NCI-H1417 treated with DMSO at 0.1 percent for 48 hours (cell line): ENCODE data around the gene TAMM41.
"Not testable (repeated sequence)": the region's sequence is repeated elsewhere in the genome, so short reads cannot be mapped to it uniquely, and the experiment has no call there.

ENCODE experiments used
- DNase-seq: peaks from one replicate; lab custom pipeline; 2025; lab: John Stamatoyannopoulos, UW

Gene TAMM41, protein sequence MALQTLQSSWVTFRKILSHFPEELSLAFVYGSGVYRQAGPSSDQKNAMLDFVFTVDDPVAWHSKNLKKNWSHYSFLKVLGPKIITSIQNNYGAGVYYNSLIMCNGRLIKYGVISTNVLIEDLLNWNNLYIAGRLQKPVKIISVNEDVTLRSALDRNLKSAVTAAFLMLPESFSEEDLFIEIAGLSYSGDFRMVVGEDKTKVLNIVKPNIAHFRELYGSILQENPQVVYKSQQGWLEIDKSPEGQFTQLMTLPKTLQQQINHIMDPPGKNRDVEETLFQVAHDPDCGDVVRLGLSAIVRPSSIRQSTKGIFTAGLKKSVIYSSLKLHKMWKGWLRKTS

DNA sequence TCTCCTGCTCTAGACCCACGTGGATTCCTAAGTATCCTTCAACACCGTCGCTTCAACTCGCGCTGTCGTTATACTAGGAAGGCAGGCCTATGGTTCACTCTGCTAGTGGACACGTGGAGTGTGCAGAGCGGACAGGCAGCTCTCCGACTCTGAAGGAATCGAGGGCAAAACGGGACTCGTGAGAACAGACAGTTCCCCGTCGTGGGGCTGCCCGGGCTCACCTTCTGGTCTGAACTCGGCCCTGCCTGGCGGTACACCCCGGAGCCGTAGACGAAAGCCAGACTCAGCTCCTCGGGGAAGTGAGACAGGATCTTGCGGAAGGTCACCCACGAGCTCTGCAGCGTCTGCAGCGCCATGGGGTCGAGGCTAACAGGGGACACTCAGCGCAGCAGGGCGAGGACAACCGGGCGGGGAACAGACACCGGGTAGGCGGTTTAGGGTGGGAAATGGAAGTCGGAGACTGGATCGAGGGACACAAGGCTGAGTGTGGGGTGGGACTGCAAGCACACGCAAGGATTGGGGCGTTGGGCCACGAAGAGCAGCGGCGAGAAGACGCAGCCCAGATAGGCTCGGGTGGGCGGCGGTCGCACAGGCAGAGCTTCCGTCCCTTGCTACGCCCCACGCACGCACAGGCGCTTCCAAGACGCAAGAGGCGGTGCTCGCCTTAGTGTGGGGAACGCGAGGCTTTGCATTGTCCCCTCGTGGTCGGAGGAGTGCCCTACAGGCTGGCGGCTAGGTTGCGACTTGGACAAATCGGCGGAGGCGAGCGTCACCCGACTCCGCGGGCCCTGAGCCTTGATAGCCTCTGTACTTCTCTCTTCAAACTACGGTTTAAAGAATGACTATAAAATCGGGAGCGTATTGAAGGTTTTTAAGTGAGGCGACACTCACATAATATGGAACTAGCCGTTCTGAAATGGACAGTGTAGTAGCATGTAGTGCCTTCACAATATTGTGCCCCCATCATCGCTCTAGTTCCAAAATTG lies at the start of gene TAMM41:
Gene TAMM41, minus strand, starts transcription at position 605 of the 986 bp plus-strand sequence. Its CDS starts 249 bp downstream, at position 356.
- DNase-seq: peak; percentile 7

DNA sequence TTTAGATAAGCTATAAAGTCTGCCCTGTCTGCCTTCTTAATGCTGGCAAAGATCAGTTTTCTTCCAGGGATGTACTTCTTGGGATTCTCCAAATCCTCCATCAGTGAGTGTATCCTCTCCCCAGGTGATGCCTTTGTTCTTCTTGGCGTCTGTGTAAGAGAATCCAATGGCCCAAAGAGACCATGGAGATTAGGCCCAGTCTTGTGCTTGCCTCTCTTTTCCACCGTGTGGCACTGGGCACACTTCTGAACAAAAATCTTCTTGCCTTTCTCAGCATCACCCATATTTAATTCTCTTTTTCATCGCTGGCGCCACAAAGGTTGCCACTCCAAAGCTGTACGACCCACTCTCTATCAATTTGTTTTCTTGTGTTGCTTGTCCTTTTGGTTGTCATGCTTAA lies 32.2 kb upstream of the TAMM41 start:
- DNase-seq: no peak

DNA sequence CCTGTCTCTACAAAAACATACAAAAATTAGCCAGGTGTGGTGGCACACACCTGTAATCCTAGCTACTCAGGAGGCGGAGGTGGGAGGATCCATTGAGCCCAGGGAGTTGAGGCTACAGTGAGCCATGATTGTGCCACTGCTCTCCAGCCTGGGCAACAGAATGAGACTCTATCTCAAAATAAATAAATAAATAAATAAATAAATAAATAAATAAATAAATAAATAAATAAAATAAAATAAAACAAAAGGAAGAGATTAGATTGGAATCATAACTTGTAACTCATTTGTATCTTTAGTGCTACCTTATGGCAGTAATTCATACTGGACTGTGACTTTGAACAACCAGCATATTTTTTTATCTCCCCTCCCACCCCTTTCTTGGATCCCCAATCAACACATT lies 28.0 kb upstream of the TAMM41 start:
- DNase-seq: not testable (repeated sequence)

DNA sequence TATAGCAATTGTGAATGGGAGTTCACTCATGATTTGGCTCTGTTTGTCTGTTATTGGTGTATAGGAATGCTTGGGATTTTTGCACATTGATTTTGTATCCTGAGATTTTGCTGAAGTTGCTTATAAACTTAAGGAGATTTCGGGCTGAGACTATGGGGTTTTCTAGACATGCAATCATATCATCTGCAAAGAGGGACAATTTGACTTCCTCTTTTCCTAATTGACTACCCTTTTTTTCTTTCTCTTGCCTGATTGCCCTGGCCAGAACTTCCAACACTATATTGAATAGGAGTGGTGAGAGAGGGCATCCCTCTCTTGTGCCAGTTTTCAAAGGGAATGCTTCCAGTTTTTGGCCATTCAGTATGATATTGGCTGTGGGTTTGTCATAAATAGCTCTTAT lies 17.1 kb upstream of the TAMM41 start:
- DNase-seq: not testable (repeated sequence)

DNA sequence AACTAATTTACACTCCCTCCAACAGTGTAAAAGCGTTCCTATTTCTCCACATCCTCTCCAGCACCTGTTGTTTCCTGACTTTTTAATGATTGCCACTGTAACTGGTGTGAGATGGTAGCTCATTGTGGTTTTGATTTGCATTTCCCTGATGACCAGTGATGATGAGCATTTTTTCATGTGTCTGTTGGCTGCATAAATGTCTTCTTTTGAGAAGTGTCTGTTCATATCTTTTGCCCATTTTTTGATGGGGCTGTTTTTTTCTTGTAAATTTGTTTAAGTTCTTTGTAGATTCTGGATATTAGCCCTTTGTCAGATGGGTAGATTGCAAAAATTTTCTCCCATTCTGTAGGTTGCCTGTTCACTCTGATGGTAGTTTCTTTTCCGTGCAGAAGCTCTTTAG lies 15.9 kb upstream of the TAMM41 start:
- DNase-seq: not testable (repeated sequence)

DNA sequence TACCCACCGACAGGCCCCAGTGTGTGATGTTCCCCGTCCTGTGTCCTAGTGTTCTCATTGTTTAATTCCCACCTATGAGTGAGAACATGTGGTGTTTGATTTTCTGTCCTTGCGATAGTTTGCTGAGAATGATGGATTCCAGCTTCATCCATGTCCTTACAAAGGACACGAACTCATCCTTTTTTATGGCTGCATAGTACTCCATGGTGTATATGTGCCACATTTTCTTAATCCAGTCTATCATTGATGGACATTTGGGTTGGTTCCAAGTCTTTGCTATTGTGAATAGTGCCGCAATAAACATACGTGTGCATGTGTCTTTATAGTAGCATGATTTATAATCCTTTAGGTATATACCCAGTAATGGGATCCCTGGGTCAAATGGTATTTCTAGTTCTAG lies 15.5 kb upstream of the TAMM41 start:
- DNase-seq: not testable (repeated sequence)

DNA sequence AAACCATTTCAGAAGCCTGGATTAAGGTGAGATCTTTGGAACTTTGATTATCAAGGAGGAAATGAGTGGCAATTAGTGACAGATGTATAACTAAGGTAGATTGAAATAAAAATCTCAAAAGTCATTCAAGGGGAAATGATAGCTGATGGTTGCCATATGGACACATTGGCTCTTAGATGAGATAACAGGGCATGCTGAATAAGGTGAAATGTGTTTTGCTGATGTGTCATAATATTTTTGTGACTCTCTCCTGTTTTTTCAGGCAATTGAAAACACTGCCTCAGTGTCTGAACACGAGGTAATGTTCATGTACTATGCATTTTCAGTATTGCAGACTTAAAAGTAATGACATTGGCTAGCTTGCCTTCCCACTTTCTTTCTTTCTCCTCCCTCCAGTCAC lies 13.5 kb upstream of the TAMM41 start:
- not testable (repeated sequence) for DNase-seq

DNA sequence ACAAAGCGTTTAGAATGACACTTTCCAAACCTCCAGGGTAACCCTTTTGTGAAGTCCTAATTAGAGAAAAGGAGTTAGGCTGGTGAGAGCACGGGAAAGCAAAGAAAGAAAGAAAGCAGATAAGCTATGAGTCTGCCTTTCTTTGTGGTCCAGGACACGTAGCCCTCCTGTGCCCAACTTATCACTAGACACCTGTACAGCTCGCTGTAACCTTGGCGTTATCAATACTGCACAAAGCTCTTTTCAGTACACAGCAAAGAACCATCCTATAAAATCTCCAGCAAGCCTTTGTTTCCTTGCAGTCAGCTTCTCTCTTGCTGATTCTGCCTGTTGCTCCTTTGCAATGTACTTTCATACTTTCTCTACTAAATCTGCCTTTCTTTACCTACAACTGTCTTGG lies 6.8 kb upstream of the TAMM41 start:
- DNase-seq: no peak

DNA sequence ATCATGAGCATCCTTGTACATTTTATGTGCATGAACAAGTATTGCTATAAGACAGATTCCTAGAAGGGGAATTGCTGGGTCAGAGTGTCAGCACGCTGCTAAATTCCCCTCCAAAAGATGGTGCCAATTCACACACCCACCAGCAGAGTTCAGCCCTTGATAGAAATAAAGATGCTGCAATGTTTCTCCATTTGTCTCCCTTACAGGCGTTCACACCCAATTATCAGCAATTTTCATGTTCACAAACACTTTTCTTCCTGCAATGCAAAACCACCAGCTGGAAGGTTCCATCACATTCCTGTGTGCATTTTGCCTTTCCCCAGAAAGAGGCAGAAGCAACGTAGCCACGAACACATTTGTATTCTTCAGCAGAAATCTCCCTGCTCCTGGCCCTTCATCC lies 3.3 kb upstream of the TAMM41 start:
- DNase-seq: no peak

DNA sequence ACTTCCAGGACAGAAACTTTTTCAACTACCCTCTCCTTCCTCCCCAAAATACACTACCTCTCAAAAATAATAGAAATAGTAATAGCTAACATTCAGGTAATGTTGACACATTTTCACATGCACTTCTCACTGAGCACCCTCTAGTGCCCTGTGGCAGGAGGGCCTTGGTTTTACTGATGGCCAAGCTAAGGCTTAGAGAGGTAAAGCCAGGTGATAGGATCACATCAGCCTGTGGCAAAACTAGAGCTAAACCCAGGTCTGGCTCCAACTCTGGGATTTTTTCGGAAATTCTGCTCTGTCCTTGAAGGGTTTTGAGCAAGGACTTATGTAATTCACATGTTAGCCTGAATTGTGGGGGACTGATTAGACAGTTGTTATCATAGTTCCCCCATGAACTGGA lies 922 bp upstream of the TAMM41 start:
- DNase-seq: no peak

DNA sequence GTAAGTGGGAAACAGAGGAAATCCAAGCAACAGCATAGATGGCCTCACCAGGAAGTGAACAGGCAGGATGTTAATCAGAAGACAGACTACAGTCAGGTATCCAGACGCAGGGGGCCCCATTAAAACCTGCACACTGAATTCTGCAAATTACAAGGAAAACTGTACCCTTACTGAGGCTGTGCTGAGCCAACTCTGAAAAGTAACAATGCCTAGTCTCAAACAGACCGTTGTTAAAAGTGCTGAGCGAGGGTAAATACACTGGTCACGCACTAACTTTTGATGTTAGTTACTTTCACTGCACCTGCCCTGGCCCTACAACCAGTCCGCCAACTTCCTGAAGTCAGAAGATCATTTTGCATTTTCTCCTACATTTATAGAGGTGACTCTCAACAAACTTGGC lies 1.0 kb downstream of the TAMM41 start:
- DNase-seq: no peak

DNA sequence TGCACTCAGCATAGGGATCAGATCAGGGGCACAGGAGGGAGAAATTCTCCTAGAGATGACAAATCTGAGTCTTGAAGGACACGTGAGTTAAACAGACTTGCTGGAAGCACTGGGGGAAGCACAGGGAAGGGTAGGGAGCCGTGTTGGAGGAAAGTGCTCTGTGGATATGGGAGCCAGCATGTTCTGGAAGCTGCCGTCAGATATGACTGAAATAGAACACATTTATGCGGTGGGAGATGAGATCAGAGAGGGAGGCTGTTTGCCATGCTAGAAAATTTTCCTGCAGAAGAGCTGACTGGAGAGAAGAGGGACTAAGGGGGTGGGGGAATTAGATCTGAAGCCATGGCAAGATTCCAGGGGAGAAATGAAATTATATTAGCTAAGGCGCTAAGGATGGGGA lies 1.8 kb downstream of the TAMM41 start:
- no peak for DNase-seq

DNA sequence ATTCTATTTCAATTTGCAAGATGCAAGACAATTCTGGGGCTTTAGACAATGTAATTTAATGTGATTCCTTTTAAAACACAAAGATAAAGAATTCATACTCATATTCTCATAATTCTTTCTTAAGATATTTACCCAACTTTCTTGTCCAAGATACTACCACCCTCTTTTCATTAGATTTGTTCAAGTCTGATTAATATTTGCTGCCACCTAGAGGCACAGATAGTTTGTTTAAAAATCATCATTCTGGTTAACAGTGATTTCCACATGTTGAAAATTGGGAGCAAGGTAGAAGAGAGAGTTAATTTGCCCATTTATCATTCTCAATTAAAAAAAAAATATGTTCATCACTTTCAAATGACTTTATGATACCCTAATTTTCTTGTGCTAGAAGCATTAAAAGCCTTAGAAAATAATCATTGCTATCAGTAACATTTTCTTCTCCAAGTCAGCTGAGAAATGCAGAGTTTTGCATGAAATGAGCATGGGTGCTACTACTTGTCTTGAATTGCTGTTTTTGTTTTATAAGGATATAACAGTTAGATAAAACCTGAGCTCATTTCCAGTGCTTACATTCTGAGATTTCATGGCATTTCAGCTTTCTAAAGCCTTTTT lies 11.6 kb downstream of the TAMM41 start:
- DNase-seq: no peak

DNA sequence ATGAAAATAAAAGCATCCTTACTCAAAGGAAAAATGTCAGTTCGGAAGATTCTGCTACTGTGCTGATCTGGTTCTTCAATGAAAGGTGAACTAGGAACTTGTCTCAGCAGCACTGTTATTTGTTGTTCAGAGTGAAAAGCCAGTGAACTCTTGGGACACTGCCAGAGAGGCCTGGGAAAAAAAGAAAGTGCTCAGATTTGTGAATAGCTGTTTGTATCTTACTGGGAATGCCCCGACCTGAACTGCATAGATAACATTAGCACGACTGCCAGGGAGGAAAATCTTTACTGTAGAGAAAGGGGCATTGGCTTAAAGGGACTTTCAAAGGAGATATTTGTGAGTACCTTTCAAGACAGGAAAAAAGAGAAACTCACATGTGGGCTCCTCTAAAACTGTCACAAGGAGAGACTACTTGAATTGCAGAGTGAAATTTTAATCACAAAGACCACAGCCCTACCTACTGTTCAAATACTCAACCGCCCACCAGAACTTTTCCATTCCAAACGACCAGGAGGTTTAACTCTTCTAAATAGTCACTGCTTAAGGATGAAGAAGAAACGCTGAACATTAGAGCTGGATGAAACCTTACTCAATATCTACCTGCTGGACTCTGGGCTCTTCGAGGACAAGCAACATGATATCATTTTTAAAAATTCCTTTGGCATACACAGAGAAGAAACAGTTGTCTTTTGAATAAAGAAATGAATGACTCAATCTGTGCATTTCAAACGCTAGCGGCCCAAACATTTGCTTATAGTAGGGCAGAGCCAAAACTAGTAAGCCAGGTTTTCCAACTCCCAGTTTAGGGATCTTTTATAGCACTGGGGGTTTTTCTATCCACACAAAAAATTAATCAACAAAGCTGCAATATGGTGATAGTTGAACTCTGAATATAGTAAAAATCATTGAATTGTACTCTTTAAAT lies 13.4 kb downstream of the TAMM41 start:
- DNase-seq: no peak

DNA sequence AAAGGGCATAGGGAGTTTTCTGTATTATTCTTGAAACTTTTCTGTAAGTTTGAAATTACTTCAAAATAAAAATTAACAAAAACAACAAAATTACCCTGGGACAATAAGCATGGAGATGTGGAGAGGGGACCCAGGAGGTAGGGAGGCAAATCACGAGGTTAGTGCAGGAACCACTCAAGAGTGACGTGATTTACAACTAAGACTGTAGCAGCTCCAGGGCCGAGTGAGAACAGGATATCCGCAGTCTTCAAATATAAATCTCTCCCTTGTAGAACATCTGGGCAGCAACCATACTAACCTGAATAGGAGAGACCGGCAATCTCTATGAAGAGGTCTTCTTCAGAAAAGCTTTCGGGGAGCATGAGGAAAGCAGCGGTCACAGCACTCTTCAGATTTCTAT lies 17.3 kb downstream of the TAMM41 start:
- DNase-seq: no peak

DNA sequence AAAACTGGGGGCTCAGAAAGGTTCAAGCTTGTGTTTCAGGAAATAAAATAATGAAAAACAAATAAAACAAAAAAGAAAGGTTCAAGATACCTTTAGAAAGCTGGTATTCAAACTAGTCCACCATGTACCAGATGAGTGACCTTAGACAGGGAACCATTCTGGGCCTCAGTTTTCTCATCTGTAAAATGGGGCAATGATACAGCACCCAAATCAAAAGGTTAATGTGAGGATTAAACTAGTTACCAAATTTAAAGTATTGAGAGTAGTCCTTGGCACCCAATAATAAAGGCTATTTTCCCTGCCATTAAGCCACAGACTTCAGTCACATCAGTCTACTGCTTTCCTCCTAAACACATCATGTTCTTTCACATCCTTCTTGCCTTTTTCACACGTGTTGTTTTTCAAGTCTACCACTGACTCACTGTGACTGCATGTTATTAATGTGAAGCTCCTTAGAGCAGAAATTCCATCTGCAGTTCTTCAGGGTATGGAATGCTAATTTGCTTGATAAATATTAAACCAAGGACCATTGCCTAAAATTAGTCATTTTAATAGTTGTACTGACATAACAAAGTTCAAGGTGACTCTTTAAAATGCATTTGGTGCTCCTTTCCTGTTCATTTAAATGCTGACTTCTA lies 19.9 kb downstream of the TAMM41 start:
- no peak for DNase-seq

DNA sequence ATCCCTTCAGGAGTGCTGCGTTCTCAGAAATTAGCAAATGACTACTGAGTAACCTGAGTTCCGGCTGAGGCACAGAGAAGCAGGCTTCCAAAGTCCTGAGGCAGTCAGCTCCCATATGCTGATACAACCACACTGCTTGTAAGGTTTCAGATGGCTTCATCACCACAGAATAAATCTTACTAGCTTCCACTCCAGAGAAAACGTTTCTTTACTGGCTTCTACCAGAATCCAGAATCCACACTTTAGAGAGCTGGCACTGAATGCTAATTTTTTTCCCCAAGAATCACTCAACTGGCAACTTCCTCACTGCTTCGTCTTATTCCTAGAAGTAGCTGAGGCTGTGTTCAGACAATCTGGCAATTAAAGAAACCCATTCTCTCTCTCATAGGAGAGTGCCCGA lies 21.4 kb downstream of the TAMM41 start:
- DNase-seq: no peak

DNA sequence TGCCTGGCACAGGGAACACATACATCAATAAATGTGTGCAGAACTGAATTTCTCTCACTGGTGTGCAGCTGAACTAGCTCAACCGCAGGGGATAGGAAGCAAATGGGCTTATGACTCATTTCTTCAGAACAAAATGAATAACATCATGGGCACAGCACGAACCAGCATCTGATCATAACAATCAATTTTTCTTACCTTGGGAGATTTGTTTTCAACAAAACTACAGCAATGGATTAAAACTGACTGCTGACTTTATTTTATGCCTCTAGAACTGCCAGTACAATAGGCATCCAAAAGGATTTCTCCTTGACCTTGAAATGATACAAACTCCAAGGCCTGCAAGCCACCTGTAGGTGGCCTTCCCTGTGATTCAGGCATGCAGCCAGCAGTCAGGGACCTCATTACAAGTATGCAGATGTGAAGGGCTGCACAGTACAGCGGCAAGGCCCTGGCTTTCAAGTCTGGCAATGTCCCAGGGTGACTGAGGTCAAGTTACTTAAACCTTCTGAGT lies 26.1 kb downstream of the TAMM41 start:
- DNase-seq: no peak

DNA sequence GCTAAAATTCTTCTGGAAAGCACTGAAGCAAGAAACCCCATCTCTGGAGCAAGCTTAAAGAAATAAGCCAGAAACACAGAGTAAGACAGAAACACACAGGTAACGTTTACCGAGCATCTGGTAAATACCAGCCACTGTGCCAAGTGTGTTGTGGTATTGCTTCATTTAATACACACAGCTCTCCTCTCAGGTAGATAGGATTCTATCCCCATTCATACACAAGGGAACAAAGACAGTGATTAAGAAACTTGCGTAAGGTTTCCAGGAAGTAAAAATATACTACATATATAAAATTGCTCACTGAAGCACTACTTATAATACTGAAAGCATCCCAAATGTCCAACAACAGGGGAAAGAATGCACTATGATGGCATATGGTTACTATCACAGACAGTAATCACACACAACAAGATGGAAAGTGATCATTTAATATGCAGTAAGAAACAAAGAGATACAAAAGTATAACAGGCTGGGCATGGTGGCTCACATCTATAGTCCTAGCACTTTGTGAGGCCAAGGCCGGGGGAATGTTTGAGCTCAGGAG lies 27.5 kb downstream of the TAMM41 start:
- DNase-seq: no peak

DNA sequence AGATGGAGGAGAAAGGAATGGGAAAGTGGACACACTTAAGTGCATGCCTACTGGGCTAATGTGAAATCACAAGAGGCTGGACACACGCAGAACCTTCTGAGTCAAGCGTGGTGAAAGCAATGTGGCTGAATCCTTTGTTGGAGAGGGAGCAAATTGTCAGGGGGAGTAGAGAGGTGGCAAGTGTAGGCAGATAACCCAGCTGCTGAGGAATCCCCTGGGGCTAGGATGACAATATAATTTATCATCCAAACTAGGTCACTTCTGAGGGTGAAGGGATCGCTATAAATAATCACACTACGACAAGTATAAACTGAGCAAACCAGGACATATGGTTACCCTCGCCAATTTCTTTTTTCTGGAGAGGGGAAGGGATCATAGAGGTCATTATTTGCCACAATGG lies 28.7 kb downstream of the TAMM41 start:
- no peak for DNase-seq

DNA sequence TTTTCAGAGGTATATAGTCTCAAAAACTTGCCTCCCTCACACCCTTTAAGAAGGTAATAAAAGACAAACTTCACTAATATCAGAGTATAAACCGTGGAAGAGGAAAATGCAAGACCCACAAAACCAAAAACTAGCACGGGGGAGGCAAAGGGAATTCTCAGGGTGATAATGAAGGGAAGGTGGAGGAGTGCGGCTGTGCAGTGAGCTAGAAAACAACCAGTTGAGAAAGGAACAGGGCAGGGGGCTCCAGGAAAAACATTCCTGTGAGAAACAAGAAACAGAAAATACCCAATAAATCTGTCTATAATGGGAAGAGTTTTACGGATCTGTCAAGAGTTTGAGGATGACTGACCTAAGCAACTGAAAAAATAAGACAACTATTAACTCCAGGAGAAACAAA lies 31.6 kb downstream of the TAMM41 start:
- no peak for DNase-seq
